K562 (cell line): Measurements from ENCODE around the gene EXOC3. TPM values are rescaled to one million over a fixed set of nuclear protein-coding genes. Genes with fewer than 3 reads are reported as not detected.

Experiments
- ATAC-seq: fragments of 200-7000 bp; cut with Tn5 transposase; 3 replicates; pipeline ENCODE4 v1.9.1; 2020; ENCODE audit warnings: moderate library complexity
- BruUV-seq: library from RNA; stranded (reverse); fragments of 400-500 nt; replicated peaks from 2 replicates; lab custom pipeline; 2021; lab: Mats Ljungman, UMichigan
- CTCF ChIA-PET: fragments of 300-600 bp; formaldehyde crosslinking; extraction: SDS; loops from one replicate; lab custom pipeline; 2021; ENCODE audit warnings: low intra/inter-chr PET ratio; lab: Yijun Ruan, JAX
- POLR2A ChIA-PET: fragments of 300-600, 350-650 bp; sonication (Branson Sonifier 250); formaldehyde crosslinking; extraction: SDS; loops from one replicate; lab custom pipeline; 2021; ENCODE audit warnings: antibody characterized with exemption, inconsistent platforms; lab: Yijun Ruan, JAX
- DNase-seq, 4 experiments: peaks; one replicate each; pipeline versions ENCODE4 v3.0.0 to v3.0.0-alpha.2; 2011 to 2018; ENCODE audit warnings: low spot score in 3 of 4, mixed read lengths in 3 of 4; ENCODE audit errors: extremely low read depth in 1 of 4
- FAIRE-seq: peaks from 2 replicates; lab custom pipeline; 2011; peaks lifted over from hg19 to GRCh38; lab: Jason Lieb, UNC
- H2AFZ ChIP-seq: 2 replicates; pipeline ENCODE4 v1.6.0; 2011; ENCODE audit warnings: low read depth, low read length, control low read depth, inconsistent platforms
- H3K27ac ChIP-seq: fragments of 200-600 bp; 3 replicates; pipeline ENCODE4 v1.8.0; 2011; ENCODE audit warnings: low read depth, mild to moderate bottlenecking, control low read depth, inconsistent platforms, low read length, moderate library complexity, mixed read lengths; ENCODE audit errors: extremely low read depth
- H3K27me3 ChIP-seq, 2 experiments: fragments of 300-600 bp in 1 of 2; 2 replicates in 1 of 2; 3 replicates in 1 of 2; pipeline versions ENCODE4 v1.6.0 to v1.8.0; 2011; ENCODE audit warnings: inconsistent platforms in 2 of 2, low read length in 2 of 2, mild to moderate bottlenecking in 1 of 2, mixed read lengths in 1 of 2, moderate library complexity in 1 of 2; ENCODE audit not compliant: control insufficient read depth in 2 of 2, insufficient read depth in 2 of 2
- H3K36me3 ChIP-seq: fragments of 300-600 bp; 3 replicates; pipeline ENCODE4 v1.8.0; 2011; ENCODE audit warnings: mild to moderate bottlenecking, low read length, inconsistent platforms; ENCODE audit not compliant: control insufficient read depth, insufficient read depth
- H3K4me1 ChIP-seq, 2 experiments: fragments of 200-600 bp in 1 of 2; replicated peaks in 1 of 2; 2 replicates in 1 of 2; 3 replicates in 1 of 2; pipeline versions ENCODE4 v1.5.1 to v1.8.0; 2011; ENCODE audit warnings: inconsistent platforms in 2 of 2, low read length in 2 of 2, mild to moderate bottlenecking in 1 of 2, mixed read lengths in 1 of 2, moderate library complexity in 1 of 2; ENCODE audit not compliant: control insufficient read depth in 2 of 2, insufficient read depth in 2 of 2
- H3K4me2 ChIP-seq: 2 replicates; pipeline ENCODE4 v1.6.1; 2011; ENCODE audit warnings: low read length, control low read depth, inconsistent platforms, mixed read lengths; ENCODE audit not compliant: insufficient read depth
- H3K4me3 ChIP-seq: fragments of 200-600 bp; sonication (generic), shearing (Covaris generic); 2 replicates; pipeline ENCODE4 v1.5.1; 2016; ENCODE audit warnings: control low read depth, inconsistent platforms
- H3K79me2 ChIP-seq: fragments of 200-600 bp; 3 replicates; pipeline ENCODE4 v1.8.0; 2011; ENCODE audit warnings: low read length, inconsistent platforms; ENCODE audit not compliant: control insufficient read depth, insufficient read depth
- H3K9ac ChIP-seq, 2 experiments: 2 replicates each; pipeline versions ENCODE4 v1.6.0 to v1.6.1; 2011; ENCODE audit warnings: low read depth in 2 of 2, low read length in 2 of 2, control low read depth in 1 of 2, inconsistent platforms in 1 of 2, mild to moderate bottlenecking in 1 of 2, mixed read lengths in 1 of 2; ENCODE audit not compliant: insufficient read depth in 1 of 2
- H3K9me1 ChIP-seq: one replicate; pipeline ENCODE4 v1.6.0; 2011; ENCODE audit warnings: inconsistent platforms, mild to moderate bottlenecking, low read length, moderate library complexity; ENCODE audit not compliant: control insufficient read depth, insufficient read depth
- H3K9me3 ChIP-seq: replicated peaks from 2 replicates; pipeline ENCODE4 v1.5.1; 2011; ENCODE audit warnings: low read depth, low read length, inconsistent platforms; ENCODE audit not compliant: control insufficient read depth, insufficient read depth
- H4K20me1 ChIP-seq: replicated peaks from 2 replicates; pipeline ENCODE4 v1.6.1; 2011; ENCODE audit warnings: low read length, inconsistent platforms, mixed read lengths; ENCODE audit not compliant: control insufficient read depth, insufficient read depth
- BDP1 ChIP-seq: IDR thresholded peaks from 3 replicates; pipeline ENCODE4 v1.6.1; 2011; ENCODE audit not compliant: insufficient read length, insufficient read depth
- CCAR2 ChIP-seq: fragments of 200-400 bp; formaldehyde crosslinking; IDR thresholded peaks from 2 replicates; pipeline ENCODE4 v1.6.1; 2017; ENCODE audit warnings: mild to moderate bottlenecking, low read depth, low read length
- CREM ChIP-seq: IDR thresholded peaks from 2 replicates; pipeline ENCODE4 v1.6.1; 2014; ENCODE audit warnings: antibody characterized with exemption, low read depth
- ELF2 ChIP-seq: fragments of 250-450 bp; sonication (Bioruptor Pico); IDR thresholded peaks from 2 replicates; pipeline ENCODE4 v1.5.0; 2021; ENCODE audit warnings: mild to moderate bottlenecking
- ETV6 ChIP-seq, 3 experiments: fragments of 150-350 bp in 1 of 3; sonication (generic) in 1 of 3; formaldehyde crosslinking in 1 of 3; IDR thresholded peaks; 2 replicates each; pipeline versions ENCODE4 v1.6.1 to v1.8.0; 2014 to 2022; ENCODE audit warnings: borderline replicate concordance in 2 of 3, low read depth in 2 of 3, antibody characterized with exemption in 1 of 3, low read length in 1 of 3, mild to moderate bottlenecking in 1 of 3, missing genetic modification reagents in 1 of 3
- HIVEP1 ChIP-seq: fragments of 250-450 bp; sonication (Bioruptor Pico); IDR thresholded peaks from 2 replicates; pipeline ENCODE4 v1.4.0; 2020; ENCODE audit warnings: mild to moderate bottlenecking
- MECOM ChIP-seq: fragments of 250-450 bp; sonication (Bioruptor Pico); IDR thresholded peaks from 2 replicates; pipeline ENCODE4 v1.8.0; 2022; ENCODE audit warnings: inconsistent platforms
- MTA3 ChIP-seq: fragments of 450-650 bp; formaldehyde crosslinking; IDR thresholded peaks from 2 replicates; pipeline ENCODE4 v1.6.1; 2017; ENCODE audit warnings: mild to moderate bottlenecking, borderline replicate concordance
- PTTG1 ChIP-seq: fragments of 450-650 bp; IDR thresholded peaks from 2 replicates; pipeline ENCODE4 v1.6.1; 2016; ENCODE audit warnings: low read depth, mild to moderate bottlenecking, missing genetic modification characterization, missing compliant biosample characterization
- SMAD3 ChIP-seq: fragments of 450-650 bp; formaldehyde crosslinking; conservative IDR thresholded peaks from 2 replicates; pipeline ENCODE4 v1.4.0; 2020; ENCODE audit warnings: mild to moderate bottlenecking
- TAF1 ChIP-seq: IDR thresholded peaks from 2 replicates; pipeline ENCODE4 v1.6.1; 2011; ENCODE audit warnings: mild to moderate bottlenecking, low read length, moderate library complexity; ENCODE audit not compliant: insufficient read depth, control insufficient read depth, severe bottlenecking; ENCODE audit errors: extremely low read depth
- ZFX ChIP-seq: sonication (generic); formaldehyde crosslinking; IDR thresholded peaks from 2 replicates; pipeline ENCODE4 v1.8.0; 2022; ENCODE audit warnings: mild to moderate bottlenecking, missing genetic modification reagents, moderate library complexity
- ZKSCAN1 ChIP-seq: fragments of 150-350 bp; IDR thresholded peaks from 2 replicates; pipeline ENCODE4 v1.6.1; 2016; ENCODE audit warnings: low read depth, low read length
- ZNF280A ChIP-seq: fragments of 450-650 bp; IDR thresholded peaks from 2 replicates; pipeline ENCODE4 v1.6.1; 2018; ENCODE audit warnings: mild to moderate bottlenecking, low read depth; ENCODE audit not compliant: partially characterized antibody
- ZNF316 ChIP-seq: fragments of 450-650 bp; IDR thresholded peaks from 2 replicates; pipeline ENCODE4 v1.6.1; 2016
- ZNF586 ChIP-seq: fragments of 450-650 bp; formaldehyde crosslinking; conservative IDR thresholded peaks from 2 replicates; pipeline ENCODE4 v1.4.0; 2020; ENCODE audit warnings: mild to moderate bottlenecking, moderate library complexity
- WGBS: fragments of 100-300 bp; shearing (Covaris generic); methylation state at CpG from one replicate; pipeline ENCODE4 v1.1.6; 2016; ENCODE audit warnings: low coverage, mixed read lengths; ENCODE audit not compliant: insufficient coverage; ENCODE audit errors: missing lambda C conversion rate; 5-methylcytosine and 5-hydroxymethylcytosine counted together
- in situ Hi-C: fragments of 300-500 bp; cut with MboI; formaldehyde crosslinking; loops from 4 replicates; pipeline ENCODE4 v1.15.0; 2018; ENCODE audit warnings: inconsistent platforms, mixed read lengths
- intact Hi-C: fragments of 100-400 bp; cut with micrococcal nuclease; formaldehyde crosslinking; loops from 2 replicates; pipeline ENCODE4 v1.14.2; 2022
- polyA plus RNA-seq, 8 experiments: library from polyadenylated mRNA; depleted of rRNA in 4 of 8; stranded (reverse) in 5 of 8; unstranded in 3 of 8; fragments of >200 nt; fragmentation: Nextera tagmentation in 2 of 8; fragmentation: Illumina TruSeq in 1 of 8; extraction: Ambion mirVana in 2 of 8; extraction: Trizol in 1 of 8; gene quantifications; 2 replicates each; pipeline versions ENCODE4 v1.2.1 to v1.2.3, GENCODE V29; 2011 to 2014; ENCODE audit warnings: inconsistent platforms in 1 of 8, missing spikeins in 1 of 8
- total RNA-seq, 7 experiments: library from RNA; depleted of rRNA in 6 of 7; stranded (reverse); fragments of >200 nt in 6 of 7; fragmentation: Illumina TruSeq in 2 of 7; extraction: Trizol in 2 of 7; gene quantifications; 2 replicates each; pipeline versions ENCODE4 v1.2.1 to v1.2.3, GENCODE V29; 2011 to 2021; ENCODE audit warnings: low replicate concordance in 1 of 7

EXOC3 gene
- total and polyA plus RNA-seq, 9 of the 15 experiments (the other 6 are each of a cell fraction or from before 2014, with no cell fraction given) = 1.4 to 41.9 (median 22.4) TPM

- Histone ChIP-seq H3K9me3 (no peaks in the 10 kb centered on the region), H3K4me3 (no peak overlapping the region), H4K20me1 (no peaks in the 10 kb centered on the region; the same call in 1 of the 2 replicates), H3K27me3 (peaks cover 13 to 67% of the 10 kb centered on the region in 2 experiments; a peak in 4 of 5 replicates), H3K27ac (no peak overlapping the region), H2AFZ (no peak overlapping the region), H3K4me1 (peaks cover 0 to 42% of the 10 kb centered on the region in 2 experiments; a peak in 2 of 5 replicates)
- 19% methylated on average over 11 of the region's 11 CpGs for WGBS
- no TSS peak for BruUV-seq
- in situ Hi-C loops (no loop called here), intact Hi-C loops (no loop called here)
- CTCF ChIA-PET = no interaction called here
- POLR2A ChIA-PET = interaction anchor here (0.9 to 1.5 kb wide), 4 partner anchors 9 to 17 kb away, joined by 3 to 6 read pairs (median 4); no protein-coding TSS in a partner anchor
- no peak for FAIRE-seq
- TF ChIP-seq ELF2 (CRISPR knock-in tag) (no peak), TAF1 (no peak), CCAR2 (no peak), BDP1 (no peak), ZFX (CRISPR knock-in tag) (no peak), SMAD3 (CRISPR knock-in tag) (no peak), ZNF586 (no peak), MECOM (CRISPR knock-in tag) (no peak), HIVEP1 (CRISPR knock-in tag) (no peak), PTTG1 (tag) (no peak), ZNF316 (no peak), ETV6 (IDR thresholded peaks at IDR 0.05; ENCODE audit: borderline replicate concordance in 1 of 2, low read depth in 2 of 2, low read length in 1 of 2) (no peak), ETV6 (CRISPR knock-in tag; IDR thresholded peaks at IDR 0.05; ENCODE audit: borderline replicate concordance) (no peak), MTA3 (no peak), ZKSCAN1 (no peak), ZNF280A (no peak), CREM (no peak)
- TF ChIP-seq, all 486 proteins: peak for 0
- Histone ChIP-seq H3K9me1 (no peaks in the 10 kb centered on the region), H3K79me2 (no peaks in the 10 kb centered on the region), H3K9ac (no peak overlapping the region), H3K36me3 (no peaks in the 10 kb centered on the region), H3K4me2 (no peak overlapping the region)
- no peak for DNase-seq
- no peak for ATAC-seq
Observed at GRCh38 chr5:428219-428618, 14.8 kb upstream of the EXOC3 start.
